ENCODE results near the gene FAM9C.

FAM9C gene

DNA sequence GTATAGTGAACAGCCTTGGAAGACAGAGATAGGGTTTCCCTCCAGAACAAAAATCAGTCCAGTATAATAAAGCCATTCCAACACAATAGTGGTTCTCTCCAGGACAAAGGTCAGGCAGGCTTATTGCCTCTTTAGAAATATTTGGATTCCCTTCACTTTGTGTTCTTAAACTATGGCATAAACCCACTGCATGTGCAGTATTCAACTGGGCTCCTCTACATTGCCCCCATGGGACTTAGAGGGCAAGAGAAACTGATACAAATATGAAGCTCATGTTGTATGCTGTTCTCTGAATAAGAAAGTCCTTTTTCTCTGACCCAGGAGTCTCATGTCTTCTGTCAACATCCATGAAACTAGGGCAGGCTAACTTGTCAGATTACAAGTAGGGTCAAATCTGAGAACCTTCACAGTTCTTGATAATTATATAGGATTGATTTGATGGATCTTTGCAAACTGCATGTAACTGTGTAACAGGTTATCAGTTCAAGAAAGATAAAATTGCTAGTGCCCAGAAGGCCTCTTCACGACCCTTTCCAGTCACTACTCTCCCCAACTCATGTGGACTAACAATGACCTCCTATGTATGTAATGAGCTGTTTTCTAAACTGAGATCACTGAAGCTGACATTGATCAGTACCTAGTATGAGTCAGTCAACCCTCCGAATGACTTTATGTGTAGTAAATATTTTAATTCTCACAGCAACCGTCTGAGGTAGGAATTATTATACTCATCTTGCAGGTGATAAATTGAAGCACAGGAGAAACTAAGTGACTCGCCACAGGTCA, 31.9 kb upstream of the FAM9C start:
- no peak overlapping the region for H3K27ac ChIP-seq
- POLR2A ChIA-PET (ENCODE audit: low non-redundant PET), result no interaction called here
- CTCF ChIA-PET, result interaction anchor here (0.7 kb wide), 1 partner anchor 142 kb away, joined by 3 read pairs; no protein-coding TSS in a partner anchor

DNA sequence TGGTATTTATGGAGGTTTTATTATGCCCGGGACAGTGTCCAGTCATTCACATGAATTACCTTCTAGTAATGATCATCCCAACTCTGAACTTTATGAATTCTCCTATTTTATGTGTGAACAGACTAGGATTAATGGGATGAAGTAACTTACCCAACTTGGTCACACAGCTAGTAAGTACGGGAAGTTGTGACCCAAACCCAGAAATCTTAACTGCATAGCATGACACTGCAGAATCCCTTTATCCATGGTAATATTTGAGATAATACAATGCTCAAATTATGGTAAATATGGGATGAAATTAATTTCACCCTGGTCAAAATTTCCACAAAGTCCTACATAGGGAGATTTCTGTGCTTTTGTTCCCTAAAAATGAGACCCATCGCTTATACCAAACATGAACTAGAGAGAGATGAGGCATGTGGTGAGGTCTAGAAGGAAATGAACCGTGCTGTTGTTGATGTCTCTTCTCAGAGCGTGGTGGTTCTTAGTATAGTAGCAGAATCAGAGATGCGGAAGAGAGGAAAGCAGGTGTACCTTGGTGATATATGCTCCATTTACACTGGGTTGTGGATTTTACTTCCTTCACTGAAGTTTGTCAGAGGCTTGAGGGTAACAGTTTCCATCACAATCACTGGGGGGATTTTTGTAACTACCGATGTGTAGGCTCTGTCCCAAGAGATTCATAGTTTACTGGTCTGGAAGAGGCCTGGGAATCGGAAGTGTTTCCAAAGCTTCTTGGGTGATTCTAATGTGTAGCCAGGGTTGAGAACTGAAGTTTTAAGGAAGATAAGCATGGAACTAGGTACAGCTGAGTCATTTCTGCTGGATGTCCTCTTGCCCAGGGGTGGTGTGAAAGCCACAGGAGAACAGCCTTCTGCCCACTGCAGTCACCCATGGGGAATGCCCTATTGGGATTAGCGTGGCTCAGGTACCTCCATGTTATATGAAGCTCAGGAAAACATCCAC, 30.2 kb upstream of the FAM9C start:
- TF ChIP-seq, protein P1, sequence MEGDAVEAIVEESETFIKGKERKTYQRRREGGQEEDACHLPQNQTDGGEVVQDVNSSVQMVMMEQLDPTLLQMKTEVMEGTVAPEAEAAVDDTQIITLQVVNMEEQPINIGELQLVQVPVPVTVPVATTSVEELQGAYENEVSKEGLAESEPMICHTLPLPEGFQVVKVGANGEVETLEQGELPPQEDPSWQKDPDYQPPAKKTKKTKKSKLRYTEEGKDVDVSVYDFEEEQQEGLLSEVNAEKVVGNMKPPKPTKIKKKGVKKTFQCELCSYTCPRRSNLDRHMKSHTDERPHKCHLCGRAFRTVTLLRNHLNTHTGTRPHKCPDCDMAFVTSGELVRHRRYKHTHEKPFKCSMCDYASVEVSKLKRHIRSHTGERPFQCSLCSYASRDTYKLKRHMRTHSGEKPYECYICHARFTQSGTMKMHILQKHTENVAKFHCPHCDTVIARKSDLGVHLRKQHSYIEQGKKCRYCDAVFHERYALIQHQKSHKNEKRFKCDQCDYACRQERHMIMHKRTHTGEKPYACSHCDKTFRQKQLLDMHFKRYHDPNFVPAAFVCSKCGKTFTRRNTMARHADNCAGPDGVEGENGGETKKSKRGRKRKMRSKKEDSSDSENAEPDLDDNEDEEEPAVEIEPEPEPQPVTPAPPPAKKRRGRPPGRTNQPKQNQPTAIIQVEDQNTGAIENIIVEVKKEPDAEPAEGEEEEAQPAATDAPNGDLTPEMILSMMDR (conservative IDR thresholded peaks at IDR 0.05; ENCODE audit: low read depth), result no peak
- POLR2A ChIA-PET (ENCODE audit: low non-redundant PET), result no interaction called here
- DNase-seq (ENCODE audit: low spot score), result no peak
- CTCF ChIA-PET, result interaction anchor here (0.6 kb wide), 1 partner anchor 25 kb away, joined by 5 read pairs; no protein-coding TSS in a partner anchor
- no peak overlapping the region for H3K27ac ChIP-seq

More for the DNA sequence above, 31.9 kb upstream of the FAM9C start:
- DNase-seq (ENCODE audit: low spot score), result no peak
- TF ChIP-seq, protein P1 (conservative IDR thresholded peaks at IDR 0.05; ENCODE audit: low read depth), result no peak

GRCh38 chrX:13069771-13070416, 25.5 kb upstream of the FAM9C start:
- TF ChIP-seq, protein P1 (conservative IDR thresholded peaks at IDR 0.05; ENCODE audit: low read depth), result no peak
- ChIA-PET CTCF (no interaction called here), POLR2A (ENCODE audit: low non-redundant PET) (no interaction called here)
- no peak for DNase-seq (ENCODE audit: low spot score)
- H3K27ac ChIP-seq, result no peak overlapping the region

DNA sequence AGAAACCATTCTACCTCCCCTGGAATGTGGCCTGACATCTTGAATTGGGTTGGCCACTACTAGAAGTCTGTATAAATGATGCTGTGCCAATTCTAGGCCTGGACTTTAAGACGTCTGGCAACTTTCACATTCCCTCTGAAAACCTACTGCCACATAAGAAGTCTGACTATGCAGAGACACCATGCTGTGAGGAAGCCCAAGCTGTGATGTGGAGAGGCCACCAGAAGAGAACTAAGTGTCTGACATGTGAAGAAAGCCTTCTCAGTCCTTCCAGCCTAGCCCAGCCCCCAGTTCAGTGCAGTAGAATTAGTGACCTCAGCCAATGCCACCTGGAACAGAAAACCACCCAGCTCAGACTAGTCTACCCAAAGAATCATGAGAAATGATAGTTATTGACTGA, 24.2 kb upstream of the FAM9C start:
- TF ChIP-seq, protein P1 (conservative IDR thresholded peaks at IDR 0.05; ENCODE audit: low read depth), result no peak
- ChIA-PET CTCF (no interaction called here), POLR2A (ENCODE audit: low non-redundant PET) (no interaction called here)
- H3K27ac ChIP-seq, result no peak overlapping the region
- DNase-seq (ENCODE audit: low spot score), result no peak

DNA sequence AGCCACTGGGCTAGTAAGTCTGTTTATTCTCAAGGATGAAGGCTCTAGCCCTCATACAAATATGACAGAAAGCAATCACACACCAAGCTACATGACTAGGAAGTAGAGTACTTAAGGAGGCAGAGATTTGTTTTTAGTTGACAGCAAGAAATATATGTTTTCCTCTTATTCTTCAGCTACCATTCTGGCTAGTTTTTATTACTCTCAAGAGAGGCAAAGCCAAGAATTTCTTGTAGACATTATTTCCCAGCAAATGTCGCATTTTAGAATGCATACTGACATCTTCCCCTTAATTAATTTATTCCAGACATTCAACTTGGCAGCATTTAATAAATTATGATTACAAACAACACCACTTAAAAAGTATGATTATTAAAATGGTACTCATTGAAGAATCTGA, 23.4 kb upstream of the FAM9C start:
- ChIA-PET CTCF (interaction anchor here (0.6 kb wide), 1 partner anchor 956 kb away, joined by 3 read pairs; no protein-coding TSS in a partner anchor), POLR2A (ENCODE audit: low non-redundant PET) (no interaction called here)
- TF ChIP-seq, protein P1 (conservative IDR thresholded peaks at IDR 0.05; ENCODE audit: low read depth), result no peak
- H3K27ac ChIP-seq, result no peak overlapping the region
- DNase-seq (ENCODE audit: low spot score), result no peak

- ChIA-PET CTCF (no interaction called here), POLR2A (ENCODE audit: low non-redundant PET) (no interaction called here)
- no peak for DNase-seq (ENCODE audit: low spot score)
- H3K27ac ChIP-seq, result no peak overlapping the region
- TF ChIP-seq, protein P1 (conservative IDR thresholded peaks at IDR 0.05; ENCODE audit: low read depth), result no peak
Observed at GRCh38 chrX:13066391-13066790, 22.0 kb upstream of the FAM9C start.
